Measurements from ENCODE around the gene AXL. TPM values are rescaled to one million over a fixed set of nuclear protein-coding genes. Genes with fewer than 3 reads are reported as not detected.

AXL gene
- total RNA-seq, 2 donors from 2014 or later, result 6.2 to 21.4 TPM

- Histone ChIP-seq H3K36me3 (peaks cover 37% of the 10 kb centered on the region), H3K27me3 (no peaks in the 10 kb centered on the region), H3K9ac (ENCODE audit: low read depth in 2 of 2, low read length in 2 of 2) (no peak overlapping the region), H3K4me1 (no peaks in the 10 kb centered on the region), H3K27ac (no peak overlapping the region), H3K9me3 (no peaks in the 10 kb centered on the region), H3K4me3 (no peak overlapping the region)
- DNase-seq, result no peak
- intact Hi-C loops (cut with DNase I), result no loop called here
- TF ChIP-seq CTCF (IDR thresholded peaks at IDR 0.05), result no peak
Measured at GRCh38 chr19:41295499-41295898, 76.5 kb downstream of the AXL start.

GRCh38 chr19:41296433-41296871, 77.4 kb downstream of the AXL start:
- no peaks in the 10 kb centered on the region for H3K27me3 ChIP-seq
- H3K36me3 ChIP-seq, result peaks cover 32% of the 10 kb centered on the region
- no peak for DNase-seq
- no peak overlapping the region for H3K27ac ChIP-seq
- no peaks in the 10 kb centered on the region for H3K4me1 ChIP-seq
- TF ChIP-seq CTCF (IDR thresholded peaks at IDR 0.05), result no peak
- H3K9me3 ChIP-seq, result no peaks in the 10 kb centered on the region
- H3K4me3 ChIP-seq, result no peak overlapping the region
- no peak overlapping the region for H3K9ac ChIP-seq (ENCODE audit: low read depth in 2 of 2, low read length in 2 of 2)
- intact Hi-C loops (cut with DNase I), result no loop called here

- H3K9ac ChIP-seq (ENCODE audit: low read depth in 2 of 2, low read length in 2 of 2), result peak overlapping the region; percentile 23 to 58
- peaks cover 26% of the 10 kb centered on the region for H3K36me3 ChIP-seq
- peak overlapping the region; percentile 57 for H3K27ac ChIP-seq
- no peak for DNase-seq
- H3K27me3 ChIP-seq, result no peaks in the 10 kb centered on the region
- H3K9me3 ChIP-seq, result no peaks in the 10 kb centered on the region
- intact Hi-C loops (cut with DNase I), result no loop called here
- no peak for TF ChIP-seq CTCF (IDR thresholded peaks at IDR 0.05)
- H3K4me3 ChIP-seq, result no peak overlapping the region
- H3K4me1 ChIP-seq, result no peaks in the 10 kb centered on the region
Measured at GRCh38 chr19:41297628-41298347, 78.8 kb downstream of the AXL start.

GRCh38 chr19:41298348-41298964, 79.4 kb downstream of the AXL start:
- Histone ChIP-seq H3K4me1 (no peaks in the 10 kb centered on the region), H3K9me3 (no peaks in the 10 kb centered on the region), H3K4me3 (no peak overlapping the region), H3K9ac (ENCODE audit: low read depth in 2 of 2, low read length in 2 of 2) (peak overlapping the region; percentile 23 to 58), H3K27ac (peak overlapping the region; percentile 57), H3K27me3 (no peaks in the 10 kb centered on the region), H3K36me3 (peaks cover 24% of the 10 kb centered on the region)
- DNase-seq, result peak; percentile 45
- intact Hi-C loops (cut with DNase I), result no loop called here
- no peak for TF ChIP-seq CTCF (IDR thresholded peaks at IDR 0.05)

GRCh38 chr19:41299046-41299754, 80.2 kb downstream of the AXL start:
- Histone ChIP-seq H3K9me3 (no peaks in the 10 kb centered on the region), H3K4me1 (no peaks in the 10 kb centered on the region), H3K27me3 (no peaks in the 10 kb centered on the region), H3K4me3 (no peak overlapping the region), H3K36me3 (peaks cover 17% of the 10 kb centered on the region), H3K9ac (ENCODE audit: low read depth in 2 of 2, low read length in 2 of 2) (peak overlapping the region in 1 of 2 donors; percentile 23), H3K27ac (no peak overlapping the region)
- DNase-seq, result no peak
- no peak for TF ChIP-seq CTCF (IDR thresholded peaks at IDR 0.05)
- intact Hi-C loops (cut with DNase I), result no loop called here

All from colonic mucosa (tissue), 4 donors.